Stomach smooth muscle (tissue), 2 donors: ENCODE measurements around the gene ASPG.
A peak's percentile ranks its signal among the peaks of the same experiment; 100 is the strongest.

ENCODE experiments used
- H3K27ac ChIP-seq: one replicate; pipeline ENCODE4 v1.7.0; 2013; ENCODE audit warnings: mild to moderate bottlenecking, low read length, inconsistent platforms
- H3K27me3 ChIP-seq, 2 donors: one replicate each; pipeline ENCODE4 v1.7.0; 2013; ENCODE audit warnings: low read length in 2 of 2; ENCODE audit not compliant: insufficient read depth in 2 of 2, control insufficient read depth in 1 of 2
- H3K36me3 ChIP-seq, 2 donors: one replicate each; pipeline ENCODE4 v1.7.0; 2013; ENCODE audit warnings: low read length in 2 of 2; ENCODE audit not compliant: control insufficient read depth in 2 of 2, insufficient read depth in 2 of 2
- H3K4me1 ChIP-seq: one replicate; pipeline ENCODE4 v1.7.0; 2013; ENCODE audit warnings: low read length; ENCODE audit not compliant: control insufficient read depth, insufficient read depth
- H3K4me3 ChIP-seq, 2 donors: one replicate each; pipeline ENCODE4 v1.7.0; 2013; ENCODE audit warnings: low read length in 2 of 2
- H3K9ac ChIP-seq, 2 donors: one replicate each; pipeline ENCODE4 v1.7.0; 2013; ENCODE audit warnings: low read length in 2 of 2, mild to moderate bottlenecking in 1 of 2
- H3K9me3 ChIP-seq, 2 donors: one replicate each; pipeline ENCODE4 v1.7.0; 2013; ENCODE audit warnings: low read length in 2 of 2; ENCODE audit not compliant: control insufficient read depth in 2 of 2
- donor health status: healthy.
- donor health status: Pancreatic carcinoma.

The ASPG gene

GRCh38 chr14:104113631-104114420 lies 28.3 kb downstream of the ASPG start:
- Histone ChIP-seq H3K27me3 (peaks cover 25 to 30% of the 10 kb centered on the region in 2 donors), H3K4me3 (no peak overlapping the region), H3K9me3 (no peaks in the 10 kb centered on the region), H3K9ac (no peak overlapping the region), H3K36me3 (no peaks in the 10 kb centered on the region), H3K27ac (no peak overlapping the region), H3K4me1 (peaks cover 15% of the 10 kb centered on the region)

- no peak overlapping the region for H3K27ac ChIP-seq
- peaks cover 33 to 38% of the 10 kb centered on the region in 2 donors for H3K27me3 ChIP-seq
- no peak overlapping the region for H3K9ac ChIP-seq
- H3K4me1 ChIP-seq = peaks cover 15% of the 10 kb centered on the region
- no peak overlapping the region for H3K4me3 ChIP-seq
- H3K36me3 ChIP-seq = no peaks in the 10 kb centered on the region
- no peaks in the 10 kb centered on the region for H3K9me3 ChIP-seq
Measured at GRCh38 chr14:104114421-104115130, 29.1 kb downstream of the ASPG start.

GRCh38 chr14:104115131-104115600 lies 29.7 kb downstream of the ASPG start:
- H3K27ac ChIP-seq = no peak overlapping the region
- peaks cover 38 to 42% of the 10 kb centered on the region in 2 donors for H3K27me3 ChIP-seq
- no peak overlapping the region for H3K9ac ChIP-seq
- H3K9me3 ChIP-seq = no peaks in the 10 kb centered on the region
- H3K4me3 ChIP-seq = no peak overlapping the region
- H3K36me3 ChIP-seq = no peaks in the 10 kb centered on the region
- peaks cover 15% of the 10 kb centered on the region for H3K4me1 ChIP-seq

GRCh38 chr14:104115691-104116287 lies 30.3 kb downstream of the ASPG start:
- Histone ChIP-seq H3K36me3 (no peaks in the 10 kb centered on the region), H3K4me3 (no peak overlapping the region), H3K9ac (no peak overlapping the region), H3K4me1 (peaks cover 15% of the 10 kb centered on the region), H3K27ac (no peak overlapping the region), H3K9me3 (no peaks in the 10 kb centered on the region), H3K27me3 (peaks cover 41 to 42% of the 10 kb centered on the region in 2 donors)

- Histone ChIP-seq H3K9ac (no peak overlapping the region), H3K4me3 (peak overlapping the region; percentile 25 to 58), H3K27ac (no peak overlapping the region)
Measured at GRCh38 chr14:104116288-104116755, 30.8 kb downstream of the ASPG start.

GRCh38 chr14:104116756-104117340 lies 31.3 kb downstream of the ASPG start:
- Histone ChIP-seq H3K27ac (no peak overlapping the region), H3K9me3 (no peaks in the 10 kb centered on the region), H3K36me3 (no peaks in the 10 kb centered on the region), H3K9ac (no peak overlapping the region), H3K4me1 (peaks cover 15% of the 10 kb centered on the region), H3K4me3 (peak overlapping the region; percentile 25 to 58), H3K27me3 (peaks cover 42 to 47% of the 10 kb centered on the region in 2 donors)

More at GRCh38 chr14:104116288-104116755, 30.8 kb downstream of the ASPG start:
- peaks cover 15% of the 10 kb centered on the region for H3K4me1 ChIP-seq
- H3K9me3 ChIP-seq = no peaks in the 10 kb centered on the region
- H3K36me3 ChIP-seq = no peaks in the 10 kb centered on the region
- H3K27me3 ChIP-seq = peaks cover 42 to 46% of the 10 kb centered on the region in 2 donors

GRCh38 chr14:104117341-104118005 lies 32.0 kb downstream of the ASPG start:
- H3K27ac ChIP-seq = no peak overlapping the region
- H3K9ac ChIP-seq = no peak overlapping the region
- no peaks in the 10 kb centered on the region for H3K9me3 ChIP-seq
- H3K4me1 ChIP-seq = peaks cover 15% of the 10 kb centered on the region
- peaks cover 42 to 47% of the 10 kb centered on the region in 2 donors for H3K27me3 ChIP-seq
- no peaks in the 10 kb centered on the region for H3K36me3 ChIP-seq
- peak overlapping the region in 1 of 2 donors; percentile 15 for H3K4me3 ChIP-seq

- Histone ChIP-seq H3K9me3 (peaks cover 0 to 3% of the 10 kb centered on the region in 2 donors), H3K27ac (no peak overlapping the region), H3K4me1 (peaks cover 15% of the 10 kb centered on the region), H3K36me3 (no peaks in the 10 kb centered on the region), H3K4me3 (no peak overlapping the region), H3K27me3 (peaks cover 42 to 47% of the 10 kb centered on the region in 2 donors), H3K9ac (no peak overlapping the region)
Measured at GRCh38 chr14:104118006-104118844, 32.7 kb downstream of the ASPG start.

- Histone ChIP-seq H3K4me1 (peaks cover 15% of the 10 kb centered on the region), H3K9me3 (peaks cover 3% of the 10 kb centered on the region in 2 donors), H3K9ac (no peak overlapping the region), H3K4me3 (no peak overlapping the region), H3K36me3 (no peaks in the 10 kb centered on the region), H3K27me3 (peaks cover 42 to 47% of the 10 kb centered on the region in 2 donors), H3K27ac (no peak overlapping the region)
Measured at GRCh38 chr14:104119119-104119487, 33.6 kb downstream of the ASPG start.
